Fibroblast of skin of right quadriceps (primary cell): Measurements from ENCODE around the gene TLR9.

Experiments used
- DNase-seq: peaks from one replicate; pipeline ENCODE4 v3.0.0-alpha.2; 2013

Gene TLR9

GRCh38 chr3:52230889-52231499 lies 5.5 kb upstream of the TLR9 start:
- no peak for DNase-seq

DNA sequence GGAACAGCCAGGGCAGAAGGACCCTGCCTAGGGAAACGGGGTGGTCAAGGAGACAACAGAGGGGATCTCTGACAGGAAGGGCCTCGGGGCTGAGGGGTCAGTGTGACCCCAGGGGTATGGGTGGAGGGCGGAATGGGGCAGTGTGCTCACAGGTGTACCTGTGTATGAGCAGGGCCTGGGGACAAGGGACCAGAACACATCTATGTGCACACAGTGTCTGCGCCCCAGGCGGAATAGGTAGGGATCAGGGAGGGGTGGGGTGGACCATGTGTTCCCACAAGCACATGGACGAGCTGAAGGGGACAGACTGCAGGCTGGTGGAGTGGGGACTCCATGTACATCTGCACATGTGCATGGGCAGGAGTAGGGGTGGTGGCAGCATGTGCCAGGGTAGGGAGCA lies 5.0 kb upstream of the TLR9 start:
- DNase-seq, result no peak

- no peak for DNase-seq
These were observed 4.2 kb upstream of the TLR9 start for GRCh38 chr3:52229656-52230055.

DNA sequence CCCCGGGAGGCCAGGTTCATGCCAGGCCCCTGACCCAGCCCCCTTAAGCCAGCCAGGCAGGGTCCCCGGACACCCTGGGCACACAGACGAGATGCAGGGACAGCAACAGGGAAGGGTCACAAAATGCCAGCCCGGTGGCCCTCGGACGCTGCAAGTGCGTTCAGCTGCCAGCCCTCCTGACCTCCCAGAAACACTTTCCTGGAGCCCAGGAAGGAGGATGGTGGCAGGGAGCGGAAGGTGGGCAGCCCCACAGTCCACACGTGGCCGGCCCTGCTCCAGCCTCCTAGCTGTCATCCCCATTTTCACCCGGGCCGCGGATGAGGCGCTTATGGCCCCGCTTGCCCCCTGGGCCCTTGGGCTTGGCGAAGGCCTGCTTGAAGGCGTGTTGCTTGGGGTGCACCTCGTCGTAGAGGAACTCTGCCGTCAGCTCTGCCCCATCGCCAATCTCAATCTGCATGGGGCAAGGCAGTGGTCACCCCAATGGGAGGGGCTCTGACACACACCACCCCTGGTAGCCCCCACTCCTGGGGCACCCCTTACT lies 3.4 kb upstream of the TLR9 start:
- no peak for DNase-seq

- no peak for DNase-seq
These were observed 2.8 kb upstream of the TLR9 start for GRCh38 chr3:52228266-52228665.

- DNase-seq, result no peak
These were observed 2.3 kb upstream of the TLR9 start for GRCh38 chr3:52227766-52228165.

DNA sequence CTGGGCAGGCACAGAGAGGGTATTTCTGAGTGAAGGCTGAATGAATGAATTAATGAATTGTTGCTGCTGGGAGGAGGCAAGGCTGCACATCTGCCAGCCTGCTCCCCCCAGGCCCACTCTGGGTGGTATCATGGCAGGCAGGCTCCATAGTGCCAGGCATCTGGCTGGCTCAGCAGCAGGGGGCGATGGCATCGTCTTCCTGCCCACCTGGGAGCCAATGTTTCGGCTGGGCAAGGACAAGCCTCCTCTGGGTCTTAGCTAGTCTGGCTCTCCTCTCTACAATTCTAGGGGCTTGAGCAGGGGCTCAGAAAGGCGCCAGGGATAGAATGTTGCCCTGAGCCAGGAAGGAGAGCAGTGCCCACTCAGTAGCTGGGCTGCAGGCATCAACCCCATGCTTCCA lies 1.7 kb upstream of the TLR9 start:
- DNase-seq, result no peak

GRCh38 chr3:52226229-52226817 lies 878 bp upstream of the TLR9 start:
- no peak for DNase-seq

DNA sequence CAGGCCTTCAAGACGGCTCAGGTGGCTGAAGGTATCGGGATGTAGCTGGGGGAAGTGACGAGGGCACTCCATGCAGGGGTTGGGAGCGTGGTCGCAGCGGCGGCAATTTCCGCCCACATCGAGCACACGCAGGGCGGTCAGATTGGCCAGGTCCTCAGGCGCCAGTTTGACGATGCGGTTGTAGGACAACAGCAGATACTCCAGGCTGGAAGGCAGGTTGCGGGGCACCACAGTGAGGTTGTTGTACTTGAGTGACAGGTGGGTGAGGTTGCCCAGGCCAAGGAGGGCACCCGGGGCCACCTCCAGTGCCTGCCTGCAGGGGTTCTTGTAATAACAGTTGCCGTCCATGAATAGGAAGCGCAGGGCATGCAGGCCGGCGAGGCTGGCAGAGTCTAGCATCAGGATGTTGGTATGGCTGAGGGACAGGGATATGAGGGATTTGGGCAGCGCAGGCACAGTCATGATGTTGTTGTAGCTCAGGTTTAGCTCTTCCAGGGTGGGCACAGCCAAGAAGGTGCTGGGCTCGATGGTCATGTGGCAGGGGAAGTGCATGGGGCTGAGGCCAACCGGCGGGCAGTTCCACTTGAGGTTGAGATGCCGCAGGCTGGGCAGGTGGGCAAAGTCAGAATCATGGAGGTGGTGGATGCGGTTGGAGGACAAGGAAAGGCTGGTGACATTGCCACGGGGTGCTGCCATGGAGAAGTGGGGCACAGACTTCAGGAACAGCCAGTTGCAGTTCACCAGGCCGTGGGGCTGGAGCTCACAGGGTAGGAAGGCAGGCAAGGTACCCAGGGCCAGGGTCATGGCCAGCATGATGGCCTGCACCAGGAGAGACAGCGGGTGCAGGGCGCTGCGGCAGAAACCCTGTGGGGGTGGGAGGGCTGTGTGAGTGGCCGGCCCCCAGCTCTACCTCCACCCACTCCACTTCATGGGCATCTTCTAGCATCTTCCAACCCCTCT lies 1.7 kb downstream of the TLR9 start:
- DNase-seq, result no peak

GRCh38 chr3:52222319-52223221 lies 2.9 kb downstream of the TLR9 start:
- DNase-seq, result no peak

- no peak for DNase-seq
These were observed 3.7 kb downstream of the TLR9 start for GRCh38 chr3:52221563-52222318.

DNA sequence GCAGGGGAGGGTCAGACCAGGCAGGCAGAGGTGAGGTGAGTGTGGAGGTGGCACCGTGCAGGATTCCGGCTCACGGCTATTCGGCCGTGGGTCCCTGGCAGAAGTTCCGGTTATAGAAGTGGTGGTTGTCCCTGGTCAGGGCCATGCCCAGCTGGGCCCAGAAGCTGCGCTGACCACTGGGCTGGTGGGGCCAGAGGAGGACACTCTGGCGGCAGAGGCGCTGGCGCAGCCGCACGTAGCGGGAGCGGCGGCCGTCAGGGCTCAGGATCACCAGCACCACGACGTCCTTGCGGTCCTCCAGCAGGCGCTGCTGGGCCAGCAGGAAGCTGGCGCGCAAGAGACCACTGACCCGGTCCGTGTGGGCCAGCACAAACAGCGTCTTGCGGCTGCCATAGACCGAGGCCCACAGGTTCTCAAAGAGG lies 4.3 kb downstream of the TLR9 start:
- DNase-seq, result no peak

DNA sequence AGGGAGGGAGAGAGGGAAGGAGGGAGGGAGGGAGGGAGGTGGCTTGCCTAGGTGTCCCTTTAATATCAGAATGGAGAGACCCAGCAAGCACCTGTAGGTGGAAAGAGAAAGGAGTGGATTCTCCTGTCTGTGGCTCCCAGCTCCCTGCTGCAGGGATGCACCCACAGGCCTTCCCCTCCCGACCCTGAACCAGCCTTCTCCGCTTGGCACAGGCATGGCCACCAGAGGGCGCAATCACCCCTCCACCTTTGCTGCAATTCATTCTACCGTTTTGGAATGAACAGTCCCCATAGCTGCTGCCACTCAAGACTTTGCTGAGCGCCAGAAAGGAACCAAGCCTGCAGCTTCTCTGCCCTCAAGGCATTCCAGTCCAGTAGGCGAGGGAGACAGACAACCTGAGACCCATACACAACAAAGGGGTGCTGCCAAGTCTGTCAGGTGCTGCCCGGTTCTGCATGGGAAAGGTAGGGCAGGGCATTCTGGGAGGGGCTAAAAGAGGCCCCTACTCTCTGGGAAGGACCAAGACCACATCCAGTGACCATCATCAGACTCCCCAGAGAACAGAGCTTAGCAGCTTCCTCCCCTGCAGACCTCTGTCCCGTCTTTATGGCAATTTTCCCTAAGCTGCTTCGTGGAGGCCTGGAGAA lies 4.9 kb downstream of the TLR9 start:
- peak; percentile 57 for DNase-seq

GRCh38 chr3:52218937-52219650 lies 6.4 kb downstream of the TLR9 start:
- no peak for DNase-seq

DNA sequence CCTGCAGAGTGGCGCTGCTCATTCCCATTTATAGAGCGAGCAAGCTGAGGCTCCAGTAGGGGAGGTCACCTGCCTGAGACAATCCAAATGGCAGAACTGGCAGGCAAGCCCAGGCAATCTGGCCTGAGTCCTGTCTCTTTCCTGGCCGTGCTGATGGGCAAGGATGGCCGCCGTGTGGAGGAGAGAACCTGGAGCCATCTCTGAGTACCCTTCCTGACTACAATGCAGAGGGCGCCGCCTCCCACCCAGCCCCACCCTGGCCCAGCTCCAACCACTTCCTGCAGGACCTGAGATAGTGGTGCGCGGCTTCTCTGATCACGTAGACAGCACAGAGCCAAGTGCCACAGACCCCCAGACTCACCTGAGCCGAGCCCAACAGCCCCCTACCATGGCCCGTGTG lies 7.0 kb downstream of the TLR9 start:
- no peak for DNase-seq

DNA sequence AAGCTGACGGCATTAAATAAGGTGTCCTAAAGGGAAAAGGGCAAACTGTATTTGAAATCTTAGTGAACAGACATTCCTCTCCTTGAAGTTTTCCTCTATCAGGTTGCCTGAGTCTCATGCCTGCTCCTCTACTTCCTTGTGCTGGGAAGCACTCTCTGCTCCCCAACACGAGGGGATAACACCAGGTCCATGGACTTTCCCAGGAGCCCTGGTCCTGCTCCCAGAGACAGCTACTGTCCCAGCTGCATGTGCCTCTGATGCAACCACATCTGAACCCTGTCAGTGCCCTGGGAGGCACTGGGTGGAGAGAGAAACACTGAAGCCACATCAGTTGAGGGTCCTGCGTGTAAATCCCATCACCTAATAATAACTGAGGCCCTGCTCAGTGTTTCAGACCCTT lies 7.4 kb downstream of the TLR9 start:
- DNase-seq, result no peak

- no peak for DNase-seq
These were observed 8.0 kb downstream of the TLR9 start for GRCh38 chr3:52217409-52217805.

GRCh38 chr3:52216585-52217408 lies 8.6 kb downstream of the TLR9 start:
- DNase-seq, result peak; percentile 42

DNA sequence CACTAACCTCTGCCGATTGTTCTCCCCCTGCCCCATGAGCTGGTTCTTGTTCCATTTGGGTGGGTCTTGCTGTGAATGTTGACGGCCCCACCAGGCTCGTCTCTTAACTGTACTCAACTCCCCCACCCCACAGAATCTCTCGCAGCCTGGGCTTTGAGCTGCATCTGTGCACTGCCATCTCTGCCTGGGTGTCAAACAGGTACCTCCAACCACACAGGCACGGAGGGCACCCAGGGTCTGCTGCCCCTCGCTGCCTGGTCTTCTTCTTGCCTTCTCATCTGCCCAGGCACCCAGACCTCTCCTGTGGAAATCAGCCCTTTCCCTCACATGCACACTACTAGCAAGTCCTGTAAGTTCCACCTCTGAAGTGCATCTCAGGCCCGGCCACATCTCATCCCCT lies 10.1 kb downstream of the TLR9 start:
- DNase-seq, result no peak

GRCh38 chr3:52213901-52214300 lies 11.5 kb downstream of the TLR9 start:
- DNase-seq, result no peak
